ENCODE data around the gene ZNF276. TPM values are rescaled to one million over a fixed set of nuclear protein-coding genes. Genes with fewer than 3 reads are reported as not detected.
"Not testable (repeated sequence)": the region's sequence is repeated elsewhere in the genome, so short reads cannot be mapped to it uniquely, and the experiment has no call there.

Gene ZNF276
- total RNA-seq, 2 experiments from 2014 or later, result 19.8 to 25.3 TPM

DNA sequence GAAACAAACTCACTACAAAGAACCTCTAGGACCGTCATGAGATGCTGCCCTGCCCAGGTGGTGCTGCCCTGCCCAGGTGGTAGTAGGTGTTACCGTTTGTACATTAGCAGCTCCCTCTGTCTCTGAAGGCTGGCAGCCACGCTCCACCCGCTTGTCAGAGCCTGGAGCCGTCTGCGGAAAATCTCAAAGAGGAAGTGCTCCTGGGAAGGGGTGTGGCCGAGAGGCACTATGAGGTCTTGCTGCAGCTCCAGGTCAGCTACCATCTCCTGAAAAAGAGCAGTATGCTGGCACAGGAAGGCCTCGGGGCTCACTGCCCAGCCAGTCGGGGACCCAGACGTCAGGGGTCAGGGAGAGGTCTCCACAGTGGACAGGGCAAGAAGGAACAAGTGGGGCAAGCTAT is 28.3 kb downstream of the ZNF276 start:
- intact Hi-C loops (cut with micrococcal nuclease), result no loop called here
- peaks cover 30% of the 10 kb centered on the region for H3K36me3 Mint-ChIP-seq (ENCODE audit: low read depth)
- H3K9me3 Mint-ChIP-seq, result no peaks in the 10 kb centered on the region
- peaks cover 12% of the 10 kb centered on the region for H3K4me1 Mint-ChIP-seq (ENCODE audit: low read depth)
- no peak for DNase-seq
- H3K27me3 Mint-ChIP-seq (ENCODE audit: low read depth), result no peaks in the 10 kb centered on the region
- CTCF ChIA-PET, result interaction anchor here (0.6 kb wide), 1 partner anchor 37 kb away, joined by 6 read pairs; no protein-coding TSS in a partner anchor
- H3K27ac Mint-ChIP-seq, result no peak overlapping the region
- H3K4me3 Mint-ChIP-seq, result no peak overlapping the region

DNA sequence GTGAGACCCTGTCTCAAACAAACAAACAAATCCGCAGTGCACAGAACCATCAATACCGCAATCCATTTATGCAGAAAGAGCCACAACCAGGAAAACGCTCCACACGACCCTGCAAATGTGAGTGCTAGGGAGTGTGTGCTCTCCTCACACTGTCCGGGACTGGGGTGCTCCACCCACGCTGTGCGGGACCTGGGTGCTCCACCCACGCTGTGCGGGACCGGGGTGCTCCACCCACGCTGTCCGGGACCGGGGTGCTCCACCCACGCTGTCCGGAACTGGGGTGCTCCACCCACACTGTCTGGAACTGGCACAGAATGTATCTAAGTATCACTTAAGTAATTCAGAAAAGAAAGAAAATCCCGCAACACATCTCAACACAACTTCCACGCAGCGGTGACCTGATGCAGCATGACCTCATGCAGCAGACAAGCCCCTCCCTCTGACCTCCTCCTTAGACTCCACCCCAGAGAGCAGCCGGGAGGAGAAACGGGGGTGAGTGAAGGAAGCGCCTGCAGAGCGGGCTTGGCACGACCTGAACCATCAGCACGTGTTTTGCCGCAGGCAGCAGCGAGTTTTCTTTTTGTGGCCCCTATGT is 38.5 kb downstream of the ZNF276 start:
- Mint-ChIP-seq H3K4me3 (no peak overlapping the region), H3K4me1 (ENCODE audit: low read depth) (peaks cover 32% of the 10 kb centered on the region), H3K27ac (no peak overlapping the region), H3K36me3 (ENCODE audit: low read depth) (peaks cover 74% of the 10 kb centered on the region), H3K27me3 (ENCODE audit: low read depth) (no peaks in the 10 kb centered on the region), H3K9me3 (no peaks in the 10 kb centered on the region)
- CTCF ChIA-PET, result no interaction called here
- DNase-seq, result no peak
- intact Hi-C loops (cut with micrococcal nuclease), result no loop called here

GRCh38 chr16:89761304-89761922 is 40.1 kb downstream of the ZNF276 start:
- Mint-ChIP-seq H3K36me3 (ENCODE audit: low read depth) (peaks cover 72% of the 10 kb centered on the region), H3K4me1 (ENCODE audit: low read depth) (peaks cover 40% of the 10 kb centered on the region), H3K4me3 (peak overlapping the region; percentile 63), H3K27me3 (ENCODE audit: low read depth) (no peaks in the 10 kb centered on the region), H3K9me3 (no peaks in the 10 kb centered on the region), H3K27ac (peak overlapping the region; percentile 69)
- CTCF ChIA-PET, result interaction anchor here (0.6 to 2.3 kb wide), 8 partner anchors 8 to 149 kb away, joined by 3 to 13 read pairs (median 3); partner anchors contain the start of gene CDK10
- intact Hi-C loops (cut with micrococcal nuclease), result no loop called here
- DNase-seq, result no peak

DNA sequence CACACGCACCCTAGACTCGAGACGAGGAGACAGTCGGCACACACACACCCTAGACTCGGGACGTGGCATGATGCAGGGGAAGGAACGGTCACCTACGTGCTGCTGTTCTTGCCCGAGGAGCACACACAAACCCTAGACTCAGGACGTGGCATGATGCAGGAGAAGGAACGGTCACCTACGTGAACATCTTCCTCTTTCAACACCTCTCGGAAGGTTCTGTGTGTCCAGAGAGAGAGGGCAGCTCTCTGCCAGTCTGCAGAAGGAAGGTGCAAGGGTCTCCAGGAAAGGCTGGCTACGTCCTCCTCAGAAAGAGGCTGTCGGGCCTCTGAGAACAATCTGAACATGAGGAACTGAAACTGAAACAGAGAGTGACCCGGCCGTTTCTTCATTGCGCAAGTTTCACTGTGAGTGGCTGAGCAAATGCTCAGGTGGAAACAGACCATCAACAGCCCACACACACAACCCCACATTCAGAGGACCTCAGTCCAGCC is 43.4 kb downstream of the ZNF276 start:
- Mint-ChIP-seq H3K27ac (no peak overlapping the region), H3K36me3 (ENCODE audit: low read depth) (peaks cover 68% of the 10 kb centered on the region), H3K9me3 (no peaks in the 10 kb centered on the region), H3K4me3 (no peak overlapping the region), H3K4me1 (ENCODE audit: low read depth) (peaks cover 36% of the 10 kb centered on the region), H3K27me3 (ENCODE audit: low read depth) (no peaks in the 10 kb centered on the region)
- DNase-seq, result peak; percentile 37
- intact Hi-C loops (cut with micrococcal nuclease), result no loop called here
- CTCF ChIA-PET, result interaction anchor here (0.8 kb wide), 1 partner anchor 59 kb away, joined by 3 read pairs; no protein-coding TSS in a partner anchor

DNA sequence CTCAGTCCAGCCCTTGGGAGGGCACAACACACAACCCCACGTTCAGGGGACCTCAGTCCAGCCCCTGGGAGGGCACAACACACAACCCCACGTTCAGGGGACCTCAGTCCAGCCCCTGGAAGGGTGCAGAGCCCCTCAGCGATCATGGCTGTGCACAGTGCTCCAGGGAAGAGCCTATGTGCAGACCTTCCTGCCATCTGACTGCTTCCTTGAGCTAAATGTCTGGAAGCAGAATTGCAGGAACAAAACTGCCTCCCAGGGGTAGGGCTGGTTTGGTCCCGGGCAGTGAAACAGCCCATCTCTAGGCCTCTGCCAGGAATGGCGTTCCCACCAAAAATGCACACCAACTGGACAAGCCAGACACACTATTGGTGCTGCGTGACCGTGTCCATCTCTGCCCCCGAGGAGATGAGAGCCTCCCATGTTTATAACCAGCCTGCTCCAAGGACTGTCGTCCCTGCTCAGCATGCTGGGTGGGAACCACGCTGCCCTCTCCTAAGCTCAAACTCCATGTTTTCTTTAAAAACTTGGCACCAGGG is 44.0 kb downstream of the ZNF276 start:
- H3K36me3 Mint-ChIP-seq (ENCODE audit: low read depth), result peaks cover 68% of the 10 kb centered on the region
- no peak overlapping the region for H3K4me3 Mint-ChIP-seq
- no peaks in the 10 kb centered on the region for H3K27me3 Mint-ChIP-seq (ENCODE audit: low read depth)
- no peak for DNase-seq
- H3K9me3 Mint-ChIP-seq, result no peaks in the 10 kb centered on the region
- intact Hi-C loops (cut with micrococcal nuclease), result no loop called here
- CTCF ChIA-PET, result no interaction called here
- no peak overlapping the region for H3K27ac Mint-ChIP-seq
- H3K4me1 Mint-ChIP-seq (ENCODE audit: low read depth), result peaks cover 31% of the 10 kb centered on the region

- Mint-ChIP-seq H3K4me3 (no peak overlapping the region), H3K36me3 (ENCODE audit: low read depth) (peaks cover 66% of the 10 kb centered on the region), H3K9me3 (no peaks in the 10 kb centered on the region), H3K4me1 (ENCODE audit: low read depth) (peaks cover 4% of the 10 kb centered on the region), H3K27ac (no peak overlapping the region), H3K27me3 (ENCODE audit: low read depth) (no peaks in the 10 kb centered on the region)
- intact Hi-C loops (cut with micrococcal nuclease), result no loop called here
- CTCF ChIA-PET, result interaction anchor here (1.9 kb wide), 1 partner anchor 90 kb away, joined by 5 read pairs; no protein-coding TSS in a partner anchor
- DNase-seq, result no peak
Measured at GRCh38 chr16:89770367-89770766, 49.0 kb downstream of the ZNF276 start.

- no peaks in the 10 kb centered on the region for H3K27me3 Mint-ChIP-seq (ENCODE audit: low read depth)
- peaks cover 62% of the 10 kb centered on the region for H3K36me3 Mint-ChIP-seq (ENCODE audit: low read depth)
- CTCF ChIA-PET, result no interaction called here
- no peaks in the 10 kb centered on the region for H3K4me1 Mint-ChIP-seq (ENCODE audit: low read depth)
- intact Hi-C loops (cut with micrococcal nuclease), result no loop called here
- no peaks in the 10 kb centered on the region for H3K9me3 Mint-ChIP-seq
- H3K4me3 Mint-ChIP-seq, result no peak overlapping the region
- H3K27ac Mint-ChIP-seq, result no peak overlapping the region
- no peak for DNase-seq
Measured at GRCh38 chr16:89775223-89775622, 53.9 kb downstream of the ZNF276 start.

GRCh38 chr16:89778211-89778610 is 56.9 kb downstream of the ZNF276 start:
- CTCF ChIA-PET; H3K27ac Mint-ChIP-seq; H3K9me3 Mint-ChIP-seq; H3K4me3 Mint-ChIP-seq; H3K27me3 Mint-ChIP-seq (ENCODE audit: low read depth); H3K4me1 Mint-ChIP-seq (ENCODE audit: low read depth); intact Hi-C loops (cut with micrococcal nuclease); DNase-seq: not testable (repeated sequence)
- peaks cover 53% of the 10 kb centered on the region for H3K36me3 Mint-ChIP-seq (ENCODE audit: low read depth)

DNA sequence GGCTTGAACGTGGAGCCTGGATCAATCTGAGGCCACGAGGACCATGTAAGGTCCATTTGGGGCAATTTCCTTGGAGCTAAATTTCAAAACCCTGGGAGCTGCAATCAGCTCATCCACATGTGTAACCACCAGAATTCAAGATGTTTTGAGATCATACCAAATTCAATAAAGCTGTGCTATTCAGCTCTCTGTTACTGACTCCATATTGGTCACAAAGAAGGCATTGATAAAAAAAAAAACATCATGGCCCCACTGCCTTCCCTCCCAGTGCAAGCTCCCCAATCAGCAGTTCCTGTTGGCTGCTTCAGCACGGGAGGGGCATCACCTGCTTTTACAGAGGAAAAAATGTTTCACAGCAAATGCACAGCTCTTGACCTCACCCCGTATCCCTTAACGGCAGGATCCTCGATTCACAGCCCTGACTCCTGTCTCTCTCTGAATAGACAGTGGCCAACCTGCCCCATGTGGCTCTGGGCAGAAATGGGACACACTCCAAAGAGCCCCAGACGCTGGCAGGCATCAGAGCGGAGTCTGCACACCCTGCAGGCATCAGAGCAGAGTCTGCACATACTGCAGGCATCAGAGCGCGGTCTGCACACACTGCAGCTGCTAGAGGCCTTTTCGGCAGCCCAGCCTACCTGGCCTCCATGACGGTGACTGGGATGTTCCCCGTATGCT is 58.0 kb downstream of the ZNF276 start:
- DNase-seq, result no peak
- CTCF ChIA-PET, result no interaction called here
- H3K27me3 Mint-ChIP-seq (ENCODE audit: low read depth), result no peaks in the 10 kb centered on the region
- H3K9me3 Mint-ChIP-seq, result no peaks in the 10 kb centered on the region
- H3K36me3 Mint-ChIP-seq (ENCODE audit: low read depth), result peaks cover 51% of the 10 kb centered on the region
- no peak overlapping the region for H3K4me3 Mint-ChIP-seq
- intact Hi-C loops (cut with micrococcal nuclease), result no loop called here
- H3K27ac Mint-ChIP-seq, result no peak overlapping the region
- peaks cover under 1% of the 10 kb centered on the region for H3K4me1 Mint-ChIP-seq (ENCODE audit: low read depth)

GRCh38 chr16:89779909-89780305 is 58.6 kb downstream of the ZNF276 start:
- H3K9me3 Mint-ChIP-seq, result no peaks in the 10 kb centered on the region
- H3K27me3 Mint-ChIP-seq (ENCODE audit: low read depth), result no peaks in the 10 kb centered on the region
- H3K4me3 Mint-ChIP-seq, result no peak overlapping the region
- peaks cover 56% of the 10 kb centered on the region for H3K36me3 Mint-ChIP-seq (ENCODE audit: low read depth)
- H3K27ac Mint-ChIP-seq, result no peak overlapping the region
- CTCF ChIA-PET, result no interaction called here
- intact Hi-C loops (cut with micrococcal nuclease), result no loop called here
- H3K4me1 Mint-ChIP-seq (ENCODE audit: low read depth), result peaks cover 6% of the 10 kb centered on the region
- no peak for DNase-seq

DNA sequence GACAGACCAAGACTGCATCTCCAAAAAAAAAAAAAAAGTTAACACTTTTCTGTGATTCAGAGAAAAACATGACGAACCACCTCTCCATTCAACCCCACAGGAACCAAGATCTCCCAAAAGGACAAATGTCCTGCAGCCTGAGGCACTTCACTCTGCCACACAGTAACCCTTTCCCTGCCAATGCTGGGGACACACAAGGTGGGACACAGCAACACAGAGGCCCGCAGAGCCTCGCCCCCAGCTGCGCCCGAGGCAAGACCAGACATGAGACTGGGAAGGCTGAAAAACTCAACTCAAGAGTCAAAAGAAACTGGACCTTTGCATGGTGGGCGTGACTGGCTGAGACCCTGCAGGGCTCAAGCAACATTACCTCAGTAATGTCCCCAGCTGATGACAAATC is 61.2 kb downstream of the ZNF276 start:
- intact Hi-C loops (cut with micrococcal nuclease), result no loop called here
- DNase-seq, result no peak
- peaks cover 28% of the 10 kb centered on the region for H3K4me1 Mint-ChIP-seq (ENCODE audit: low read depth)
- CTCF ChIA-PET, result interaction anchor here (0.6 kb wide), 1 partner anchor 180 kb away, joined by 5 read pairs; no protein-coding TSS in a partner anchor
- H3K36me3 Mint-ChIP-seq (ENCODE audit: low read depth), result peaks cover 66% of the 10 kb centered on the region
- H3K27me3 Mint-ChIP-seq (ENCODE audit: low read depth), result no peaks in the 10 kb centered on the region
- no peak overlapping the region for H3K4me3 Mint-ChIP-seq
- no peak overlapping the region for H3K27ac Mint-ChIP-seq
- no peaks in the 10 kb centered on the region for H3K9me3 Mint-ChIP-seq

DNA sequence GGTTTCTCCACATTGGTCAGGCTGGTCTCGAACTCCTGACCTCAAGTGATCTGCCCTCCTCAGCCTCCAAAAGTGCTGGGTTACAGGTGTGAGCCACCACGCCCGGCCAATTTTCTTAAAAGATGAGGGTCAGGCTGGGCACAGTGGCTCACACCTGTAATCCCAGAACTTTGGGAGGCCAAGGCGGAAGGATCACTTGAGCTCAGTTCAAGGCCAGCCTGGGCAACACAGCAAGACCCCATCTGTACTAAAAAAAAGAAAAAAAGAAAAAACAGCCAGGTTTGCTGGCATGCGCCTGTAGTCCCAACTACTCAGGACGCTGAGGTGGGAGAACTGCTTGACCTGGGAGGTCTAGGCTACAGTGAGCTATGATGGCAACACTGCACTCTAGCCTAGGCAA is 62.6 kb downstream of the ZNF276 start:
- H3K4me3 Mint-ChIP-seq; H3K9me3 Mint-ChIP-seq; H3K27ac Mint-ChIP-seq; CTCF ChIA-PET; intact Hi-C loops (cut with micrococcal nuclease); H3K27me3 Mint-ChIP-seq (ENCODE audit: low read depth); DNase-seq: not testable (repeated sequence)
- Mint-ChIP-seq H3K36me3 (ENCODE audit: low read depth) (peaks cover 64% of the 10 kb centered on the region), H3K4me1 (ENCODE audit: low read depth) (peaks cover 29% of the 10 kb centered on the region)
